Colonic mucosa (tissue), 4 donors: ENCODE data around the gene RASGRP1. TPM values are rescaled to one million over a fixed set of nuclear protein-coding genes. Genes with fewer than 3 reads are reported as not detected.

Experiments
- DNase-seq: peaks from one replicate; pipeline ENCODE4 v3.0.0-alpha.2; 2020
- H3K27ac ChIP-seq: fragments of 200-600 bp; one replicate; pipeline ENCODE4 v1.8.0; 2021
- H3K27me3 ChIP-seq: fragments of 200-600 bp; one replicate; pipeline ENCODE4 v1.8.0; 2021
- H3K36me3 ChIP-seq: fragments of 200-600 bp; one replicate; pipeline ENCODE4 v1.8.0; 2021
- H3K4me1 ChIP-seq: fragments of 200-600 bp; one replicate; pipeline ENCODE4 v1.8.0; 2021; ENCODE audit warnings: mild to moderate bottlenecking
- H3K4me3 ChIP-seq: fragments of 200-600 bp; one replicate; pipeline ENCODE4 v1.8.0; 2021
- H3K9ac ChIP-seq, 2 donors: one replicate each; pipeline ENCODE4 v1.7.0; 2013; ENCODE audit warnings: control low read depth in 2 of 2, low read depth in 2 of 2, low read length in 2 of 2
- H3K9me3 ChIP-seq: fragments of 200-600 bp; one replicate; pipeline ENCODE4 v1.8.0; 2021
- CTCF ChIP-seq: fragments of 200-600 bp; IDR thresholded peaks from one replicate; pipeline ENCODE4 v1.8.0; 2022; ENCODE audit warnings: antibody characterized with exemption, mild to moderate bottlenecking
- intact Hi-C: fragments of 100-400 bp; cut with DNase I; formaldehyde crosslinking; loops from one replicate; pipeline ENCODE4 v1.14.1; 2022
- total RNA-seq, 2 donors: library from RNA; stranded (reverse); fragmentation: NEBNext Ultra II Directional in 1 of 2; extraction: Animal tissue kit (Norgen Biotek cat#: 25700) in 1 of 2; gene quantifications; one replicate each; pipeline ENCODE4 v1.2.1, GENCODE V29; 2021
- donor health status: healthy.
- donor health status: DM: no; HTN: no; CAD: no.
- donor health status: DM: no; HTN: no; CAD: no.

RASGRP1 gene
- total RNA-seq, 2 donors from 2014 or later: 0.96 to 1.5 TPM

- TF ChIP-seq CTCF: no peak
- no peak for DNase-seq
- Histone ChIP-seq H3K4me3 (no peak overlapping the region), H3K9me3 (no peaks in the 10 kb centered on the region), H3K27me3 (no peaks in the 10 kb centered on the region), H3K4me1 (no peaks in the 10 kb centered on the region), H3K9ac (no peak overlapping the region), H3K27ac (no peak overlapping the region), H3K36me3 (no peaks in the 10 kb centered on the region)
- intact Hi-C loops: no loop called here
Observed at GRCh38 chr15:38576261-38576660, 11.6 kb upstream of the RASGRP1 start.

DNA sequence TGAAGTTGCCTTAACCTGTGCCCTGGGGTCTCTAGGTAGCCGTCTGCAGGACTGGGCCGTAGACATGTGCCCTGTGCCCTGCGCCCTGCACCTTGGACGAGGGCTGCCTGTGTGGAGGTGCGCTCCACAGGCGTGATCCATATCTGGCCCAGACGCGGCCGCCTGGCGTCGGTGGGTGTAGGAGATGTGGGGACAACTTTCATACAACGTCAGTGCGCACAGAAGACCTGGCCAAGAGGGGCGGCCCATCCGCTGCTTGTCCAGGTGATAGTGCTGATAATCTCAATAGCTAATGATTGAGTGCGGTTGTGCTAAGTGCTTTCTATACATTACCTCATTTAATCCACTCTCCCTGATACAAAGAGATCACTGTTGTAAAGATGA is 665 bp upstream of the RASGRP1 start:
- H3K9ac ChIP-seq: no peak overlapping the region
- no peak overlapping the region for H3K27ac ChIP-seq
- peaks cover 10% of the 10 kb centered on the region for H3K27me3 ChIP-seq
- no peak for DNase-seq
- TF ChIP-seq CTCF: no peak
- no peak overlapping the region for H3K4me3 ChIP-seq
- H3K36me3 ChIP-seq: no peaks in the 10 kb centered on the region
- intact Hi-C loops: no loop called here
- H3K4me1 ChIP-seq: no peaks in the 10 kb centered on the region
- no peaks in the 10 kb centered on the region for H3K9me3 ChIP-seq

- Histone ChIP-seq H3K36me3 (no peaks in the 10 kb centered on the region), H3K9me3 (no peaks in the 10 kb centered on the region), H3K27me3 (peaks cover 10% of the 10 kb centered on the region), H3K9ac (peak overlapping the region; percentile 3 to 58), H3K4me1 (no peaks in the 10 kb centered on the region), H3K4me3 (peak overlapping the region; percentile 76), H3K27ac (peak overlapping the region; percentile 47)
- TF ChIP-seq CTCF: peak; percentile 94
- peak; percentile 79 for DNase-seq
- intact Hi-C loops: loop anchor here (5.0 kb wide), 4 partner anchors 63 to 118 kb away; no protein-coding TSS in a partner anchor
Observed at GRCh38 chr15:38563723-38564519, 693 bp downstream of the RASGRP1 start.

DNA sequence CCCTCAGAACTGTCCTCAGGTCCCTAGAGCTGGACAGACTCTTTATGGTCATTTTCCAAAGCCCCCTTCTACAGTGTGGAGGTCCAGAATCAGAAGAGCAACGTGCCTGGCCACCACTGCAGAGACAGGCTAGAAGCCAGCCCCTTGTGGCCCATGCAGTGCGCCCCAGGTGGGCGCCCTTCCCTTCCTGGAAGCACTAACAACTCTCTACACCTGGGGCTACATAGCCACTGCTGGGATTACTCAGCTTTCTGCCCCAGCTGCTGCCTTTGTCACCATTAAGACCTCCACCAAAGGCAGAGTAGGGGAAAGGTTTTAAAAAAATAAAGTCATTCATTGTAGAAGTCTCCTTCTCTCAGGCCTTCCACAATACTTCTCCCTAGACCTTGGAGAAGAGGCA is 2.3 kb downstream of the RASGRP1 start:
- no peak for TF ChIP-seq CTCF
- Histone ChIP-seq H3K4me3 (no peak overlapping the region), H3K36me3 (no peaks in the 10 kb centered on the region), H3K27ac (no peak overlapping the region), H3K27me3 (peaks cover 14% of the 10 kb centered on the region), H3K9me3 (no peaks in the 10 kb centered on the region), H3K4me1 (no peaks in the 10 kb centered on the region), H3K9ac (no peak overlapping the region)
- intact Hi-C loops: loop anchor here (5.0 kb wide), 4 partner anchors 65 to 120 kb away; no protein-coding TSS in a partner anchor
- DNase-seq: no peak

GRCh38 chr15:38560456-38560926 is 4.1 kb downstream of the RASGRP1 start:
- no peak for TF ChIP-seq CTCF
- peaks cover 12% of the 10 kb centered on the region for H3K27me3 ChIP-seq
- H3K9me3 ChIP-seq: no peaks in the 10 kb centered on the region
- H3K36me3 ChIP-seq: no peaks in the 10 kb centered on the region
- no peak overlapping the region for H3K4me3 ChIP-seq
- no peaks in the 10 kb centered on the region for H3K4me1 ChIP-seq
- intact Hi-C loops: loop anchor here (5.0 kb wide), 4 partner anchors 67 to 122 kb away; no protein-coding TSS in a partner anchor
- H3K9ac ChIP-seq: no peak overlapping the region
- no peak overlapping the region for H3K27ac ChIP-seq
- no peak for DNase-seq
